ENCODE results near the gene IQSEC1.

The IQSEC1 gene

GRCh38 chr3:12981306-12982275, 91.6 kb downstream of the IQSEC1 start:
- DNase-seq = no peak

- no peak for DNase-seq
These were observed 92.5 kb downstream of the IQSEC1 start for GRCh38 chr3:12980596-12981290.

- DNase-seq = no peak
These were observed 93.2 kb downstream of the IQSEC1 start for GRCh38 chr3:12979947-12980487.

- DNase-seq = no peak
These were observed 93.9 kb downstream of the IQSEC1 start for GRCh38 chr3:12979151-12979946.

- DNase-seq = no peak
These were observed 94.5 kb downstream of the IQSEC1 start for GRCh38 chr3:12978682-12979081.

- no peak for DNase-seq
These were observed 96.0 kb downstream of the IQSEC1 start for GRCh38 chr3:12977117-12977808.

GRCh38 chr3:12975748-12976522, 97.3 kb downstream of the IQSEC1 start:
- no peak for DNase-seq

GRCh38 chr3:12974819-12975218, 98.4 kb downstream of the IQSEC1 start:
- no peak for DNase-seq

- no peak for DNase-seq
These were observed 98.9 kb downstream of the IQSEC1 start for GRCh38 chr3:12974334-12974733.

GRCh38 chr3:12973827-12974226, 99.4 kb downstream of the IQSEC1 start:
- DNase-seq = no peak

- DNase-seq = no peak
These were observed 100.2 kb downstream of the IQSEC1 start for GRCh38 chr3:12972781-12973702.

GRCh38 chr3:12972043-12972442, 101.2 kb downstream of the IQSEC1 start:
- no peak for DNase-seq

GRCh38 chr3:12970684-12971083, 102.5 kb downstream of the IQSEC1 start:
- DNase-seq = no peak

GRCh38 chr3:12969486-12969885, 103.7 kb downstream of the IQSEC1 start:
- no peak for DNase-seq

GRCh38 chr3:12968541-12968940, 104.7 kb downstream of the IQSEC1 start:
- no peak for DNase-seq

- peak; percentile 81 for DNase-seq
These were observed 105.5 kb downstream of the IQSEC1 start for GRCh38 chr3:12967606-12968351.

- DNase-seq = no peak
These were observed 106.2 kb downstream of the IQSEC1 start for GRCh38 chr3:12966847-12967605.

- no peak for DNase-seq
These were observed 107.0 kb downstream of the IQSEC1 start for GRCh38 chr3:12965999-12966846.
